Neural cell (in vitro differentiated cells): ENCODE measurements around the gene DGKB.

Experiments
- EZH2 ChIP-seq: fragments of 200-600, 300-800 bp; shearing (Covaris generic), sonication (generic); IDR thresholded peaks from 2 replicates; pipeline ENCODE4 v1.6.1; 2014; ENCODE audit warnings: antibody characterized with exemption, low read length, borderline replicate concordance, mild to moderate bottlenecking; ENCODE audit not compliant: insufficient read depth, poor library complexity, severe bottlenecking
- POLR2AphosphoS5 ChIP-seq: IDR thresholded peaks from 2 replicates; pipeline ENCODE4 v1.6.1; 2012
- TAF1 ChIP-seq: IDR thresholded peaks from 2 replicates; pipeline ENCODE4 v1.6.1; 2012; ENCODE audit warnings: low read depth
- TF ChIP-seq, protein P1 (sequence below): fragments of 450-650 bp; IDR thresholded peaks from 2 replicates; pipeline ENCODE4 v1.5.1; 2014; ENCODE audit warnings: antibody characterized with exemption, mild to moderate bottlenecking, moderate library complexity; ENCODE audit not compliant: poor library complexity, severe bottlenecking

DNA sequence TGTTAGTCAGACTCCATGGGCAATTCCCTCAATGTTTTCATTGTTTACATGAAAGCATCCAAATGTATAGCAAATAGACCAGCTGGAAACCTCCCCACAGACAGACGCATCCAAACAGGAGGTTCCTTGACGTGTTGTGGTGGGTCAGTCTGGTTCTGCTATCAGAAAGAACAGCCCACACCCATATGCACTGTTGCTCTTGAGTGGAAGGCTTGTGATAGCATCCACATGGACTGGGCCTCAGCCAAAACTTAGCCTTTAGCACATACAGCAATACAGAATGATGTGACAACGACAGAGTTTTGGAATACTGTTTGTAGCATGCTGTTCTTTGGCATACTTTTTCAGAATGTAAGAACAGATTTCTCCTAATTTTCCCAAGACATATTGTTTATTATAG lies 613.9 kb downstream of the DGKB start:
- TF ChIP-seq, protein P1, sequence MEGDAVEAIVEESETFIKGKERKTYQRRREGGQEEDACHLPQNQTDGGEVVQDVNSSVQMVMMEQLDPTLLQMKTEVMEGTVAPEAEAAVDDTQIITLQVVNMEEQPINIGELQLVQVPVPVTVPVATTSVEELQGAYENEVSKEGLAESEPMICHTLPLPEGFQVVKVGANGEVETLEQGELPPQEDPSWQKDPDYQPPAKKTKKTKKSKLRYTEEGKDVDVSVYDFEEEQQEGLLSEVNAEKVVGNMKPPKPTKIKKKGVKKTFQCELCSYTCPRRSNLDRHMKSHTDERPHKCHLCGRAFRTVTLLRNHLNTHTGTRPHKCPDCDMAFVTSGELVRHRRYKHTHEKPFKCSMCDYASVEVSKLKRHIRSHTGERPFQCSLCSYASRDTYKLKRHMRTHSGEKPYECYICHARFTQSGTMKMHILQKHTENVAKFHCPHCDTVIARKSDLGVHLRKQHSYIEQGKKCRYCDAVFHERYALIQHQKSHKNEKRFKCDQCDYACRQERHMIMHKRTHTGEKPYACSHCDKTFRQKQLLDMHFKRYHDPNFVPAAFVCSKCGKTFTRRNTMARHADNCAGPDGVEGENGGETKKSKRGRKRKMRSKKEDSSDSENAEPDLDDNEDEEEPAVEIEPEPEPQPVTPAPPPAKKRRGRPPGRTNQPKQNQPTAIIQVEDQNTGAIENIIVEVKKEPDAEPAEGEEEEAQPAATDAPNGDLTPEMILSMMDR = no peak
- TF ChIP-seq EZH2 = no peak
- TF ChIP-seq POLR2AphosphoS5 = no peak
- TF ChIP-seq TAF1 = no peak
